Glomerular visceral epithelial cell (primary cell): Measurements from ENCODE around the gene TBC1D16.
"Not testable (repeated sequence)": the region's sequence is repeated elsewhere in the genome, so short reads cannot be mapped to it uniquely, and the experiment has no call there.

ENCODE experiments used
- DNase-seq: peaks from one replicate; pipeline ENCODE4 v3.0.0-alpha.2; 2016; ENCODE audit errors: extremely low spot score

TBC1D16 gene

GRCh38 chr17:80051681-80052080 is 16.0 kb upstream of the TBC1D16 start:
- DNase-seq, result no peak

DNA sequence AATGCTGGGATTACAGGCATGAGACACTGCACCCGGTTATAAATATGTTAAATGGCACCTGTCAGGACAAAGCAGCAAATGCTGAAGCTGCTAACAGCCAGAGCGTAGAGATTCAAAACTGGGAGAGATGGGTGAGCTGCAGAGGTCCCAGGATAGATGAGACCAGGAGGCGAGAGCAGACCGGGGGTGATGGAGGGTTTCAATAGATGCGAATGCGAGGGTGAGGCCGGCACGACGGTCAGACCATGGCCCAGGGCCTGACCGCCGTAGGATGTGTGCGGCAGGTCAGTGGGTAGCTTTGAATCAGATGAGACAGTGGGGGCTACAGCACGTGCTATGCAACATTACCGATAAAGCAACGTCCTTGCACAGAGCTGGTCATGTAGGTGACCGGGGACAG is 15.0 kb upstream of the TBC1D16 start:
- no peak for DNase-seq

GRCh38 chr17:80049986-80050385 is 14.3 kb upstream of the TBC1D16 start:
- no peak for DNase-seq

GRCh38 chr17:80047176-80047575 is 11.5 kb upstream of the TBC1D16 start:
- no peak for DNase-seq

DNA sequence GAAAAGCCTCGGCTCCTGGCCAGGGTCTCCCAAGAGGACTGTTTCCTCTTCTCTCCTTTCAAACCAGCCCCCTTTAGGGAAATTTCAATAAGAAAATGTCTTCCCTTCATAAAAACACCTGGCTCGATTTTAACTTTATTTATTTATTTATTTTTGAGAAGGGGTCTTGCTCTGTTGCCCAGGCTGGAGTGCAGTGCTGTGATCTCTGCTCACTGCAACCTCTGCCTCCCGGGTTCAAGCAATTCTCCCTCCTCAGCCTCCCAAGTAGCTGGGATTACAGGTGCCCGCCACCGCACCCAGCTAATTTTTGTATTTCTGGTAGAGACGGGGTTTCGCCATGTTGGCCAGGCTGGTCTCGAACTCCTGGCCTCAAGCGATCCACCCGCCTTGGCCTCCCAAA is 11.0 kb upstream of the TBC1D16 start:
- DNase-seq, result not testable (repeated sequence)

- no peak for DNase-seq
Observed at GRCh38 chr17:80045703-80046102, 10.0 kb upstream of the TBC1D16 start.

GRCh38 chr17:80043963-80044362 is 8.3 kb upstream of the TBC1D16 start:
- no peak for DNase-seq

DNA sequence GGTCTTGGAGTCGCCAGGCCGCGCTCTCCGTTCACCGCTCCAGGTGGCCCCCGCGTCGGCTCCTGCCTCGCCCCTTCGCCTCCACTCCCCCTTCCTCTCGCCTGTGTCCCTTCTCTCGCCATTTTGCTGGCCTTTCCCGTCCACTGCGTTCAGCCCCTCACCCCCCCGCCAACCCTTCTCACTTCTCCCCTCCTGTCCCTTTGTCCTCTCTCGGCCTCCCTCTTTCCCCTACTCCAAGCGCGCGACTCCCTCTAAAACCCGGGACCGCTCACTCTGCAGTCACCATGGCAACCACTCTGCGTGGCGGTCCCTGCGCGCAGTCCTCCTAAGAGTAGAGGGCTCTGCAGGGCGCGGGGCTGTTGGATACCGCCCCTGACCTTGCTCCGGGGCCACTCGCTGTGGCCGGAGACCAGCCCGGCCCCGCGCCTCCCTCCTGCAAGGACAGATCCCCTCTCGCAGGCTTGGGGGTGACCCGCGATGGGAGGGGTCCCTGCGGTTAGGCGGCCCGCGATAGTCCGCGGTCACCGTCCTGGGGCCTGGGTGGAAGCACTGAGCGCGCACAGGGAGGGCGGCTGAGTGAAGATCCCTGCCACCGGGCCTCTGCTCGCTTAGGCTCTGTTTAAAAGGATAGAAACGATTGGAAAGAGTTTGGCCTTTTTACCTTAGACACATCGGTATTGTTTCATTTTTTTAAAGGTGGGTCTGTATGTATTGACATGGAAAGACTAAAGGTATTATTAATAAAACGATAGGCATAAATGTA is 1.2 kb upstream of the TBC1D16 start:
- peak; percentile 43 for DNase-seq

DNA sequence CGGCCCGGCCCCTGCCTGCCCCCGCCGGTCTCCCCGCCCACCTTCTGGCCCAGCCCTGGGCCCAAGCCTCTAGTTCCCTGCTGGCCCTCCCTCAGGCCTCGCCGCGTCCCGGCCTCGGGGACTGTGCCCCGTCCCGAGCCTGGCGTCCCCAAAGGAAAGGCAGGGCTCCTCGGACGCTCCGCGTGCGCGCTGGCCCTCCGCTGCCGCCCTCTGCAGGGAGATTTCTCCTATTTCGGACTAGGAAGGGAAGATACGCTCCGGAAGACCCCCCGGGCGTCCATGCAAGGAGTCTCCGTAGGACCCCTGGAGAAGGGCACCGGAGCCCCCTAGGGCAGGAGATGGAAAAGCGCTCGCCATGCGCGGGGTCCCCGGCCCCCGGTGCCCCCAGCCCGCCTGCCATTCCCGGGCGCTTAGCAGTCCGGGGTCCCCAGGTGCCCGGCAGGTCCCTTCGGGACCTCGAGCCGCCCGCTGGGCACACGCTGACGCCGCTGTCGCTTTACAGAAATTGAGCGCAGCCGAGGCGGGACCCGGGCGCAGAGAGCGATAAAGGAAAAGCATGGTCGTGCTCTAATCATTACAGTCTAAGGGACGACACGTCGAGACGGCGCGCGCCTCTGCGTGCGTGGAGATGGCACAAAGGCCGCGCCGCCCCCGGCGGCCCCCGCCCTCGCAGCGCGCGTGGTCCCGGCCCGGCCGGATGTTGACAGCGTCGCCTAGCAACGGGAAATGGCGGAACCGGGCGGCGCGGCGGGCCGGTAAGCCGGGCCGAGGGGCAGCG is 454 bp upstream of the TBC1D16 start, which contains the start of gene CCDC40:
Gene CCDC40 (plus strand): TSS at position 706 of the 778 bp plus-strand sequence. CDS start 21 bp downstream, at position 727.
- peak; percentile 81 for DNase-seq

DNA sequence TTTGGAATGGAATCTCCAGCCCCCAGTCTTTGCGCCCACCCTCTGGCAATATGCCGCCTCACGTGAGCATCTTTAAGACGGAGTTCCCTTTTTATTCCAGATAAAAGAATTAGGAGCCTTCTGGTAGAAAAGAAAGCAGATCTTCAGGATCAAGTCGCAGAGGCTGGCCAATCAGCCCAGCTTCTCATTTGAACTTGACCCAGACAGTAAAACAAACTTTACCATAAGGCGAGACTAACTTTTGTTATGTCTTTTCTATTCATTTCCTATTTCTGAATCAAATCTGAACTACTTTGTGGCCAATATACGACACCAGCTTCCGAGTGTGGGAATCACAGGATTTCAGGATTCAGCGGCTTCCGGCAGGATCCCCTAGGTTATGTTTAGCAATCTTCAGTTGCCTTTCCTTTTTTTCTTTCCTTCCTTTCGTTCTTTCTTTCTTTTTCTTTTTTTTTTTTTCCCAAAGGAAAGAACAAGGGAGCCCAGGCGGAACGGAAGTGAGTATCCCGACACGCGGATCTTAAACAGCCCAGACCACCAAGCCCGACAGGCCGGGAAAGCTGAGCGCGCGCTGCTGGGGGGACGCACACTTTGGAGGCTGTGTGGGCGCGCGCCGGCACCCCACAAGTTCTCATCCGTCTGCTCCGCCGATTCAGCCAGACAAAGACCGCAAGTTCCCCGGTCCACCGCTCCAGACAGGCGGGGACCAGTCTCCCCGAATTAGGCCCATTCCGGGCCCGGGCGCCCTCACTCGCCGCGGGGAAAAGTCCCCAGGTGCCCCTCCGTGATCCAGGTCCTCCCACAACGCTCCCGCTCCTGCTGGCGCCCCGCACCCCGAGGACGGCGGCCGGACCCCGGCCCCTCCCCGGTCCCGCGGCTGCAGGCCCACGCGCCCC is 633 bp downstream of the TBC1D16 start:
- DNase-seq, result peak; percentile 37

- DNase-seq, result no peak
Observed at GRCh38 chr17:80033840-80034239, 1.8 kb downstream of the TBC1D16 start.

- no peak for DNase-seq
Observed at GRCh38 chr17:80032614-80033171, 3.0 kb downstream of the TBC1D16 start.

DNA sequence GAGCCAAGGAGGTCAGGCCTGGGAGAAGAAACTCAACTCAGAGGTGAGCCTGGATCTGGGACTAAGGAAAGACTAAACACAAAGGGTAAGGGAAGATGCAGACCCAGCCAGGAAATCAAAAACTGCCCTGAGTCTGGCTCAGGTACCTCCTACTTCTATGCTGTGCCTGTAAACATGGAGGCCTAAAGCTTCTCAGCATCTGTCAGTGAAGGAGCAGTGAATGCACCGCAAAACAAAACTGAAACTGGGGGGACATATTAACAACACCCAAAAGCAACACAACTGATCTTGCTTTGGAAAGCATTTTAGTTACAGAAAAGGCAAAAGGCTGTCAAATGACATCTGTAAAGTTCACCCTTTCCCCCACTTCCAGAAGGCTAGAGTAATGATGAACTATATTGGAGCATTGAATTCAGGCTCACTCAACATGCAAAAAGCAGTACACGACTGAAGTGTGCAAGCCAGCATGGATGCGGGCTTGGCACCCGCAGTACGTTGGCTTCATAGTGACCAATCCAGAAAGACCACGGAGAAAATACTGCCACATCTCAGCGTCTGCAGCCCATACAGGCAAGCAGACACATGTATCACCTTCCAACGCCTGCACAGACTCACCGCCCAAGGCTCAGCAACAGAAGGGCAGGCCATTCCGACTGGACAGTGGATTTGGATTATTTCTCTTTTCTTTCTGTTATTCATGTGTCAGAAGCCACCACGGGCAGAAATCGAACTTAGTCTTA is 3.8 kb downstream of the TBC1D16 start:
- no peak for DNase-seq

- DNase-seq, result no peak
Observed at GRCh38 chr17:80030730-80031410, 4.8 kb downstream of the TBC1D16 start.

GRCh38 chr17:80029258-80029974 is 6.3 kb downstream of the TBC1D16 start:
- peak; percentile 54 for DNase-seq

- DNase-seq, result no peak
Observed at GRCh38 chr17:80028030-80028429, 7.6 kb downstream of the TBC1D16 start.

DNA sequence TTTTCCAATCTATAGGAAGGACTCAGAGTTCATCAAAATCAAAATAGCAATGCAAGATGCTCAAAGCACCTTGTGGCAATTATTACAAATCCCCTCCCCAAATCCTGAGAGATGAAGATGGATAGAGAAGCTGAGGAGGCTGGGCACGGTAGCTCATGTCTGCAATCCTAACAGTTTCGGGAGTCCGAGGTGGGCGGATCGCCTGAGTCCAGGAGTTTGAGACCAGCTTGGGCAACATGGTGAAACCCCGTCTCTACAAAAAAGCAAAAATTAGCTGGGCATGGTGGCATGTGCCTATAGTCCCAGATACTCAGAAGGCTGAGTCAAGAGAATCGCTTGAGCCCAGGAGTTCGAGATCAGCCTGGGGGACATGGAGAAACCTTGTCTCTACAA is 8.6 kb downstream of the TBC1D16 start:
- DNase-seq, result no peak

DNA sequence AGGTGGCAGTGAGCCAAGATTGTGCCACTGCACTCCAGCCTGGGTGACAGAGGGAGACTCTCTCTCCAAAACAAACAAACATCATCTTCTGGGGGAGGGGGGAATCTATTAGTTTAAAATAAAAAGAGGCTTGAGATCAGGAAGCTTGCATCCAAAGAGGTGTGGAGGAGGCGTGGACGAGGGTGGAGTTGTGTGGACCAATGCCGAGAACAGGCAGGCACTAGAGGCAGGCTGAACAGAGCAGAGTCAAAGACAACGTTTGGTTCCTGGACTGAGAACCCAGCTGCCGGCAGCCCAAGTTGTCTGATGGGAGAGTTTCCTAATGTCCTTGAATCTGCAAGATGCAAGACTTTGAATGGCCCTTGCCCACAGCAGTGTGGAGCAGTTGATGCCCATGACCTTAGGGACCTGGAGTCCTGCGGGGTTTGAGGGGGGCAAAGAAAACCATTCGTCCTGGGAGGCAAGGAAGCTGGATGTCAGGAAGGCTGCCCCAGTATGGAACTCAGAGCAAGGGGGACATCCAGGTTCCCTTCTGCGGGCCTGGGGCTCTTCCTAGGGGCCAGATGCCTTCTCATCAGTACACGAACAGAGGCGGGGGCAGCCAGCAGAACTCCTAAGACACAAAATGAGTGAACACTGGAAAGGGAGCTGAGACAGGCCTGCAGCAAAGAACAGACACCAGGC is 9.2 kb downstream of the TBC1D16 start:
- DNase-seq, result no peak

DNA sequence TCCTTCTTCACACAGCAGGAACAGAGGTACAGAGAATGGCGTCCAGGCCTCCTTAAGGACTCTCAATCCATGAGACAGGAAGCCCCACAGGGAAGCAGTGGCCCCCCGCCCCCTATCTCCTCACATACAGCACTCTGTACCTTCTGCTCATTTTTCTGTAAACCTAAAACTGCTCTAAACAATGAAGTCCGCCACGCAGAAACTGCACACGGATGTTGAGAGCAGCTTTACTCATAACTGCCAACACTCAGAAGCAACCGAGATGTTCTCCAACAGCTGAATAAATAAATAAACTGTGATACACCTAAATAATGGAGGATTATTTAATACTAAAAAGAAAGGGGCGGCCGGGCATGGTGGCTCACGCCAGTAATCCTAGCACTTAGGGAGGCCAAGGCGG is 9.9 kb downstream of the TBC1D16 start:
- no peak for DNase-seq
